Activated T-helper 1 cell treated with anti-CD3 and anti-CD28 coated beads, Interleukin-2, amount 50 U/mL, for 16 hours (primary cell): Measurements from ENCODE around the gene CDH8.
"Not testable (repeated sequence)": the region's sequence is repeated elsewhere in the genome, so short reads cannot be mapped to it uniquely, and the experiment has no call there.

ENCODE experiments used
- DNase-seq, 2 donors: peaks; one replicate each; pipeline ENCODE4 v3.0.0-alpha.2; 2020; ENCODE audit warnings: low read depth in 1 of 2, low spot score in 1 of 2

The CDH8 gene

GRCh38 chr16:61862221-61863155 lies 173.8 kb downstream of the CDH8 start:
- DNase-seq = no peak

GRCh38 chr16:61858988-61859387 lies 177.2 kb downstream of the CDH8 start:
- DNase-seq = no peak

- no peak for DNase-seq
These were observed 193.6 kb downstream of the CDH8 start for GRCh38 chr16:61842666-61843065.

- no peak for DNase-seq
These were observed 199.3 kb downstream of the CDH8 start for GRCh38 chr16:61836804-61837393.

- DNase-seq = no peak
These were observed 202.2 kb downstream of the CDH8 start for GRCh38 chr16:61834082-61834481.

- no peak for DNase-seq
These were observed 204.8 kb downstream of the CDH8 start for GRCh38 chr16:61831351-61831917.

- DNase-seq = no peak
These were observed 206.6 kb downstream of the CDH8 start for GRCh38 chr16:61829631-61830030.

- DNase-seq = no peak
These were observed 212.9 kb downstream of the CDH8 start for GRCh38 chr16:61823326-61823725.

GRCh38 chr16:61820820-61821219 lies 215.4 kb downstream of the CDH8 start:
- no peak for DNase-seq

- no peak for DNase-seq
These were observed 215.8 kb downstream of the CDH8 start for GRCh38 chr16:61820398-61820797.

- DNase-seq = no peak
These were observed 217.4 kb downstream of the CDH8 start for GRCh38 chr16:61818850-61819249.

GRCh38 chr16:61817583-61818278 lies 218.5 kb downstream of the CDH8 start:
- DNase-seq = no peak

GRCh38 chr16:61814726-61815347 lies 221.4 kb downstream of the CDH8 start:
- no peak for DNase-seq

- no peak for DNase-seq
These were observed 222.9 kb downstream of the CDH8 start for GRCh38 chr16:61813339-61813738.

- no peak for DNase-seq
These were observed 224.0 kb downstream of the CDH8 start for GRCh38 chr16:61812251-61812650.

- DNase-seq = no peak
These were observed 228.7 kb downstream of the CDH8 start for GRCh38 chr16:61807551-61807950.

- not testable (repeated sequence) for DNase-seq
These were observed 235.0 kb downstream of the CDH8 start for GRCh38 chr16:61801217-61801616.

- DNase-seq = no peak
These were observed 237.5 kb downstream of the CDH8 start for GRCh38 chr16:61798741-61799140.

GRCh38 chr16:61797961-61798507 lies 238.2 kb downstream of the CDH8 start:
- no peak for DNase-seq

GRCh38 chr16:61797296-61797795 lies 238.9 kb downstream of the CDH8 start:
- no peak for DNase-seq
